ENCODE data around the gene MED8. TPM values are rescaled to one million over a fixed set of nuclear protein-coding genes. Genes with fewer than 3 reads are reported as not detected.

The MED8 gene
- total and polyA plus RNA-seq, 2 of the 13 experiments (the other 11 are each of a cell fraction or from before 2014, with no cell fraction given): 16.9 to 77.4 TPM

DNA sequence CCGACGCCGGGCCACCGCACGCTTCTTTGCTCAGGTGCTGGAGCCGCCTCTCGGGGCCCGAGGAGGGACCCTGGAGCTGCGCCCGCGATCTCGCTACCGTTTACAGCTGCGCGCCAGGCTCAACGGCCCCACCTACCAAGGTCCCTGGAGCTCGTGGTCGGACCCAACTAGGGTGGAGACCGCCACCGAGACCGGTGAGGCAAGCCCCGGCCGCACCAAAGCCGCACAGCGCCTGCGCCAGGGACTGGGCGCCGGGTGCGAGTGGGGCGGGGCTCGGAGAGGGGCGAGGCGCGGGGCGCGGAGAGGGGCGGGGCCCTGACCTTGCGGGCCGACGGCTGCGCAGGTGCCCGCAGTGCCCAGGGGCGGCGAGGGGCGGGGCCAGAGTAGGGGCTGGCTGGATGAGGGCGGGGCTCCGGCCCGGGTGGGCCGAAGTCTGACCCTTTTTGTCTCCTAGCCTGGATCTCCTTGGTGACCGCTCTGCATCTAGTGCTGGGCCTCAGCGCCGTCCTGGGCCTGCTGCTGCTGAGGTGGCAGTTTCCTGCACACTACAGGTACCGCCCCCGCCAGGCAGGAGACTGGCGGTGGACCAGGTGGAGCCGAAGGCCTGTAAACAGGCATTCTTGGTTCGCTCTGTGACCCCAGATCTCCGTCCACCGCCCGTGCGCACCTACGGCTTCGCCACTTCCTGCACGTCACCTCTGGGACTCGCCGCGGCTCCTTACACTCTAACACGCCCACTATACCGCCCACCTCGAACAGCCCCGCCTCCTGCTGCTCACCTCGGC is 40.6 kb downstream of the MED8 start (continued):
- TF ChIP-seq, protein P1, sequence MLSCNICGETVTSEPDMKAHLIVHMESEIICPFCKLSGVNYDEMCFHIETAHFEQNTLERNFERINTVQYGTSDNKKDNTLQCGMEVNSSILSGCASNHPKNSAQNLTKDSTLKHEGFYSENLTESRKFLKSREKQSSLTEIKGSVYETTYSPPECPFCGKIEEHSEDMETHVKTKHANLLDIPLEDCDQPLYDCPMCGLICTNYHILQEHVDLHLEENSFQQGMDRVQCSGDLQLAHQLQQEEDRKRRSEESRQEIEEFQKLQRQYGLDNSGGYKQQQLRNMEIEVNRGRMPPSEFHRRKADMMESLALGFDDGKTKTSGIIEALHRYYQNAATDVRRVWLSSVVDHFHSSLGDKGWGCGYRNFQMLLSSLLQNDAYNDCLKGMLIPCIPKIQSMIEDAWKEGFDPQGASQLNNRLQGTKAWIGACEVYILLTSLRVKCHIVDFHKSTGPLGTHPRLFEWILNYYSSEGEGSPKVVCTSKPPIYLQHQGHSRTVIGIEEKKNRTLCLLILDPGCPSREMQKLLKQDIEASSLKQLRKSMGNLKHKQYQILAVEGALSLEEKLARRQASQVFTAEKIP (CRISPR knock-in tag; IDR thresholded peaks at IDR 0.05; ENCODE audit: borderline replicate concordance): no peak
- no peak; the same call in 1 of the 2 replicates for TF ChIP-seq NFKB2 (CRISPR knock-in tag; IDR thresholded peaks at IDR 0.05; ENCODE audit: borderline replicate concordance)
- peak; percentile 44 for TF ChIP-seq ZSCAN29 (CRISPR knock-in tag; conservative IDR thresholded peaks at IDR 0.05)
- peak; percentile 7 for TF ChIP-seq SKI (IDR thresholded peaks at IDR 0.05; ENCODE audit: partially characterized antibody)
- TF ChIP-seq, protein P2, sequence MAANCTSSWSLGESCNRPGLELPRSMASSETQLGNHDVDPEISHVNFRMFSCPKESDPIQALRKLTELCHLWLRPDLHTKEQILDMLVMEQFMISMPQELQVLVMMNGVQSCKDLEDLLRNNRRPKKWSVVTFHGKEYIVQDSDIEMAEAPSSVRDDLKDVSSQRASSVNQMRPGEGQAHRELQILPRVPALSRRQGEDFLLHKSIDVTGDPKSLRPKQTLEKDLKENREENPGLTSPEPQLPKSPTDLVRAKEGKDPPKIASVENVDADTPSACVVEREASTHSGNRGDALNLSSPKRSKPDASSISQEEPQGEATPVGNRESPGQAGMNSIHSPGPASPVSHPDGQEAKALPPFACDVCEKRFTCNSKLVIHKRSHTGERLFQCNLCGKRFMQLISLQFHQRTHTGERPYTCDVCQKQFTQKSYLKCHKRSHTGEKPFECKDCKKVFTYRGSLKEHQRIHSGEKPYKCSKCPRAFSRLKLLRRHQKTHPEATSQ (CRISPR knock-in tag; IDR thresholded peaks at IDR 0.05; ENCODE audit: borderline replicate concordance): no peak
- TF ChIP-seq ZNF337 (CRISPR knock-in tag; IDR thresholded peaks at IDR 0.05; ENCODE audit: borderline replicate concordance, low read depth): peak; percentile 95; the same call in 1 of the 2 replicates
- TF ChIP-seq ZNF781 (CRISPR knock-in tag; IDR thresholded peaks at IDR 0.05; ENCODE audit: borderline replicate concordance, not compliant biosample characterization): no peak
- TF ChIP-seq KLF16 (CRISPR knock-in tag; IDR thresholded peaks at IDR 0.05): no peak; a peak in 1 of 4 replicates
- TF ChIP-seq, protein P3, sequence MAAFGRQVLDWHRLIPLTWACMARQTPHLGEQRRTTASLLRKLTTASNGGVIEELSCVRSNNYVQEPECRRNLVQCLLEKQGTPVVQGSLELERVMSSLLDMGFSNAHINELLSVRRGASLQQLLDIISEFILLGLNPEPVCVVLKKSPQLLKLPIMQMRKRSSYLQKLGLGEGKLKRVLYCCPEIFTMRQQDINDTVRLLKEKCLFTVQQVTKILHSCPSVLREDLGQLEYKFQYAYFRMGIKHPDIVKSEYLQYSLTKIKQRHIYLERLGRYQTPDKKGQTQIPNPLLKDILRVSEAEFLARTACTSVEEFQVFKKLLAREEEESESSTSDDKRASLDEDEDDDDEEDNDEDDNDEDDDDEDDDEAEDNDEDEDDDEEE (CRISPR knock-in tag; IDR thresholded peaks at IDR 0.05): no peak
- peak; percentile 91; the same call in 1 of the 2 replicates for TF ChIP-seq ZNF343 (CRISPR knock-in tag; IDR thresholded peaks at IDR 0.05)
- no peak for TF ChIP-seq ZNF772 (CRISPR knock-in tag; IDR thresholded peaks at IDR 0.05)
- no peak for TF ChIP-seq PITX1 (CRISPR knock-in tag; IDR thresholded peaks at IDR 0.05)
- TF ChIP-seq MTA1 (CRISPR knock-in tag; IDR thresholded peaks at IDR 0.05; ENCODE audit: borderline replicate concordance): no peak; the same call in 1 of the 2 replicates
- TF ChIP-seq, protein P4, sequence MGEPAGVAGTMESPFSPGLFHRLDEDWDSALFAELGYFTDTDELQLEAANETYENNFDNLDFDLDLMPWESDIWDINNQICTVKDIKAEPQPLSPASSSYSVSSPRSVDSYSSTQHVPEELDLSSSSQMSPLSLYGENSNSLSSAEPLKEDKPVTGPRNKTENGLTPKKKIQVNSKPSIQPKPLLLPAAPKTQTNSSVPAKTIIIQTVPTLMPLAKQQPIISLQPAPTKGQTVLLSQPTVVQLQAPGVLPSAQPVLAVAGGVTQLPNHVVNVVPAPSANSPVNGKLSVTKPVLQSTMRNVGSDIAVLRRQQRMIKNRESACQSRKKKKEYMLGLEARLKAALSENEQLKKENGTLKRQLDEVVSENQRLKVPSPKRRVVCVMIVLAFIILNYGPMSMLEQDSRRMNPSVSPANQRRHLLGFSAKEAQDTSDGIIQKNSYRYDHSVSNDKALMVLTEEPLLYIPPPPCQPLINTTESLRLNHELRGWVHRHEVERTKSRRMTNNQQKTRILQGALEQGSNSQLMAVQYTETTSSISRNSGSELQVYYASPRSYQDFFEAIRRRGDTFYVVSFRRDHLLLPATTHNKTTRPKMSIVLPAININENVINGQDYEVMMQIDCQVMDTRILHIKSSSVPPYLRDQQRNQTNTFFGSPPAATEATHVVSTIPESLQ (CRISPR knock-in tag; conservative IDR thresholded peaks at IDR 0.05): no peak
- TF ChIP-seq RAD21 (CRISPR knock-in tag; IDR thresholded peaks at IDR 0.05): peak; percentile 17; the same call in 1 of the 2 replicates
- TF ChIP-seq, protein P5, sequence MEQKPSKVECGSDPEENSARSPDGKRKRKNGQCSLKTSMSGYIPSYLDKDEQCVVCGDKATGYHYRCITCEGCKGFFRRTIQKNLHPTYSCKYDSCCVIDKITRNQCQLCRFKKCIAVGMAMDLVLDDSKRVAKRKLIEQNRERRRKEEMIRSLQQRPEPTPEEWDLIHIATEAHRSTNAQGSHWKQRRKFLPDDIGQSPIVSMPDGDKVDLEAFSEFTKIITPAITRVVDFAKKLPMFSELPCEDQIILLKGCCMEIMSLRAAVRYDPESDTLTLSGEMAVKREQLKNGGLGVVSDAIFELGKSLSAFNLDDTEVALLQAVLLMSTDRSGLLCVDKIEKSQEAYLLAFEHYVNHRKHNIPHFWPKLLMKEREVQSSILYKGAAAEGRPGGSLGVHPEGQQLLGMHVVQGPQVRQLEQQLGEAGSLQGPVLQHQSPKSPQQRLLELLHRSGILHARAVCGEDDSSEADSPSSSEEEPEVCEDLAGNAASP (CRISPR knock-in tag; IDR thresholded peaks at IDR 0.05; ENCODE audit: borderline replicate concordance): no peak
- no peak for TF ChIP-seq LCORL (IDR thresholded peaks at IDR 0.05)
- no peak; the same call in 1 of the 2 replicates for TF ChIP-seq LCORL (CRISPR knock-in tag; IDR thresholded peaks at IDR 0.05)

Measured in HepG2 (cell line).